ENCODE results near the gene LETM1. TPM values are rescaled to one million over a fixed set of nuclear protein-coding genes. Genes with fewer than 3 reads are reported as not detected.

The LETM1 gene
- total and polyA plus RNA-seq, 2 experiments from 2014 or later: 23.3 to 68.9 TPM

DNA sequence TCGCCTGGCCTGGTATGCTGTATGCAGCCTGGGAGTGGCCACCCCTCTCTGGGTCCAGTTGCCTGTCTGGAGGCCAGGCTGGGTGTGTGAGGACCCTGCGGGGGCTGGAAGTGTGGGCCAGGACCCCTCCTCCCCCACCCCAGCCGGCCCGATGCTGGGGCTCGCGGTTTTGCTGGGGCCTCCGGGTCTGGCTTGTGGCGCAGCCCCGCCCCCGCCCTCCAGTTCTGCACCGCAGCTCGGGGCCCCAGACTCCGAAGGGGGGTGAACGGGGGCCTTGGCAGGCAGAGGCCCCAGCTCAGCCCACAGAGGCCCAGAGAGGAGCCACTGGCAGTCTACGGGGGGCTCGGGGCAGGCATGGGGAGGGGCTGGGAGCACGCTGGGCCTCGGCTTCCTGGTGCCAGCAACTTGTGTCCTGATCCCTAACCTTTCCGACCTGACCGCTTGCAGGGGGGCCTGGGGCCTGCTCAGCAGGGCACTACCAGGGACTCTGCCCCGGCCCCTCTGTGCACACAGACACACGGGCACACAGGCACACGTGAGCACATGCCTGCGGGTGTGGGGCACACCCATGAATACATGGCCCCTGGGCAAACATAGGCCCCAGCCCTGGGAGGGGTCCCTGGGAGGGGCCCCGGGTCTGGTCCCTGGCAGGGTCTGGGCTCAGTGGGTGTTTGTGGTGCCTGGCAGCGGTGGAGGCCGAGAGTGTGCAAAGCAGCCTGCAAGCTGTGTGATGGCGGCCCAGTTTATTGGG lies 84.2 kb downstream of the LETM1 start (continued):
- TF ChIP-seq NANOG (IDR thresholded peaks at IDR 0.05; ENCODE audit: borderline replicate concordance): no peak
- TF ChIP-seq, protein P1, sequence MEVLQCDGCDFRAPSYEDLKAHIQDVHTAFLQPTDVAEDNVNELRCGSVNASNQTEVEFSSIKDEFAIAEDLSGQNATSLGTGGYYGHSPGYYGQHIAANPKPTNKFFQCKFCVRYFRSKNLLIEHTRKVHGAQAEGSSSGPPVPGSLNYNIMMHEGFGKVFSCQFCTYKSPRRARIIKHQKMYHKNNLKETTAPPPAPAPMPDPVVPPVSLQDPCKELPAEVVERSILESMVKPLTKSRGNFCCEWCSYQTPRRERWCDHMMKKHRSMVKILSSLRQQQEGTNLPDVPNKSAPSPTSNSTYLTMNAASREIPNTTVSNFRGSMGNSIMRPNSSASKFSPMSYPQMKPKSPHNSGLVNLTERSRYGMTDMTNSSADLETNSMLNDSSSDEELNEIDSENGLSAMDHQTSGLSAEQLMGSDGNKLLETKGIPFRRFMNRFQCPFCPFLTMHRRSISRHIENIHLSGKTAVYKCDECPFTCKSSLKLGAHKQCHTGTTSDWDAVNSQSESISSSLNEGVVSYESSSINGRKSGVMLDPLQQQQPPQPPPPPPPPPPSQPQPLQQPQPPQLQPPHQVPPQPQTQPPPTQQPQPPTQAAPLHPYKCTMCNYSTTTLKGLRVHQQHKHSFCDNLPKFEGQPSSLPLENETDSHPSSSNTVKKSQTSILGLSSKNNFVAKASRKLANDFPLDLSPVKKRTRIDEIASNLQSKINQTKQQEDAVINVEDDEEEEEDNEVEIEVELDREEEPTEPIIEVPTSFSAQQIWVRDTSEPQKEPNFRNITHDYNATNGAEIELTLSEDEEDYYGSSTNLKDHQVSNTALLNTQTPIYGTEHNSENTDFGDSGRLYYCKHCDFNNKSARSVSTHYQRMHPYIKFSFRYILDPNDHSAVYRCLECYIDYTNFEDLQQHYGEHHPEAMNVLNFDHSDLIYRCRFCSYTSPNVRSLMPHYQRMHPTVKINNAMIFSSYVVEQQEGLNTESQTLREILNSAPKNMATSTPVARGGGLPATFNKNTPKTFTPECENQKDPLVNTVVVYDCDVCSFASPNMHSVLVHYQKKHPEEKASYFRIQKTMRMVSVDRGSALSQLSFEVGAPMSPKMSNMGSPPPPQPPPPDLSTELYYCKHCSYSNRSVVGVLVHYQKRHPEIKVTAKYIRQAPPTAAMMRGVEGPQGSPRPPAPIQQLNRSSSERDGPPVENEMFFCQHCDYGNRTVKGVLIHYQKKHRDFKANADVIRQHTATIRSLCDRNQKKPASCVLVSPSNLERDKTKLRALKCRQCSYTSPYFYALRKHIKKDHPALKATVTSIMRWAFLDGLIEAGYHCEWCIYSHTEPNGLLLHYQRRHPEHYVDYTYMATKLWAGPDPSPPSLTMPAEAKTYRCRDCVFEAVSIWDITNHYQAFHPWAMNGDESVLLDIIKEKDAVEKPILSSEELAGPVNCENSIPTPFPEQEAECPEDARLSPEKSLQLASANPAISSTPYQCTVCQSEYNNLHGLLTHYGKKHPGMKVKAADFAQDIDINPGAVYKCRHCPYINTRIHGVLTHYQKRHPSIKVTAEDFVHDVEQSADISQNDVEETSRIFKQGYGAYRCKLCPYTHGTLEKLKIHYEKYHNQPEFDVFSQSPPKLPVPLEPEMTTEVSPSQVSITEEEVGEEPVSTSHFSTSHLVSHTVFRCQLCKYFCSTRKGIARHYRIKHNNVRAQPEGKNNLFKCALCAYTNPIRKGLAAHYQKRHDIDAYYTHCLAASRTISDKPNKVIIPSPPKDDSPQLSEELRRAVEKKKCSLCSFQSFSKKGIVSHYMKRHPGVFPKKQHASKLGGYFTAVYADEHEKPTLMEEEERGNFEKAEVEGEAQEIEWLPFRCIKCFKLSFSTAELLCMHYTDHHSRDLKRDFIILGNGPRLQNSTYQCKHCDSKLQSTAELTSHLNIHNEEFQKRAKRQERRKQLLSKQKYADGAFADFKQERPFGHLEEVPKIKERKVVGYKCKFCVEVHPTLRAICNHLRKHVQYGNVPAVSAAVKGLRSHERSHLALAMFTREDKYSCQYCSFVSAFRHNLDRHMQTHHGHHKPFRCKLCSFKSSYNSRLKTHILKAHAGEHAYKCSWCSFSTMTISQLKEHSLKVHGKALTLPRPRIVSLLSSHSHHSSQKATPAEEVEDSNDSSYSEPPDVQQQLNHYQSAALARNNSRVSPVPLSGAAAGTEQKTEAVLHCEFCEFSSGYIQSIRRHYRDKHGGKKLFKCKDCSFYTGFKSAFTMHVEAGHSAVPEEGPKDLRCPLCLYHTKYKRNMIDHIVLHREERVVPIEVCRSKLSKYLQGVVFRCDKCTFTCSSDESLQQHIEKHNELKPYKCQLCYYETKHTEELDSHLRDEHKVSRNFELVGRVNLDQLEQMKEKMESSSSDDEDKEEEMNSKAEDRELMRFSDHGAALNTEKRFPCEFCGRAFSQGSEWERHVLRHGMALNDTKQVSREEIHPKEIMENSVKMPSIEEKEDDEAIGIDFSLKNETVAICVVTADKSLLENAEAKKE (CRISPR knock-in tag; IDR thresholded peaks at IDR 0.05): no peak
- TF ChIP-seq JUNB (IDR thresholded peaks at IDR 0.05; ENCODE audit: unreplicated experiment): no peak
- no peak for TF ChIP-seq CREB1 (CRISPR knock-in tag; IDR thresholded peaks at IDR 0.05; ENCODE audit: low read depth)

GRCh38 chr4:1770791-1771231 lies 85.1 kb downstream of the LETM1 start:
- ATAC-seq: no peak
- H3K4me2 ChIP-seq: no peak overlapping the region
- no peaks in the 10 kb centered on the region for H3K9me2 ChIP-seq (ENCODE audit: insufficient read depth)
- H3K27me3 Mint-ChIP-seq (ENCODE audit: insufficient read depth, low read depth, poor library complexity): peaks cover 12% of the 10 kb centered on the region
- H2AFZ ChIP-seq: no peak overlapping the region
- no peak overlapping the region for H3K4me3 Mint-ChIP-seq
- peaks cover 19% of the 10 kb centered on the region for H3K4me1 ChIP-seq (ENCODE audit: insufficient read depth)
- H3K27ac ChIP-seq (ENCODE audit: low read depth): no peak overlapping the region
- H3K36me3 ChIP-seq (ENCODE audit: insufficient read depth): no peaks in the 10 kb centered on the region
- no peak for TF ChIP-seq NANOG (IDR thresholded peaks at IDR 0.05; ENCODE audit: borderline replicate concordance)
- no peak for TF ChIP-seq EZH2phosphoT487 (IDR thresholded peaks at IDR 0.05; ENCODE audit: unreplicated experiment)
- TF ChIP-seq, protein P2, sequence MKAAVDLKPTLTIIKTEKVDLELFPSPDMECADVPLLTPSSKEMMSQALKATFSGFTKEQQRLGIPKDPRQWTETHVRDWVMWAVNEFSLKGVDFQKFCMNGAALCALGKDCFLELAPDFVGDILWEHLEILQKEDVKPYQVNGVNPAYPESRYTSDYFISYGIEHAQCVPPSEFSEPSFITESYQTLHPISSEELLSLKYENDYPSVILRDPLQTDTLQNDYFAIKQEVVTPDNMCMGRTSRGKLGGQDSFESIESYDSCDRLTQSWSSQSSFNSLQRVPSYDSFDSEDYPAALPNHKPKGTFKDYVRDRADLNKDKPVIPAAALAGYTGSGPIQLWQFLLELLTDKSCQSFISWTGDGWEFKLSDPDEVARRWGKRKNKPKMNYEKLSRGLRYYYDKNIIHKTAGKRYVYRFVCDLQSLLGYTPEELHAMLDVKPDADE (IDR thresholded peaks at IDR 0.05): no peak
- no peak for TF ChIP-seq ZNF114 (CRISPR knock-in tag; IDR thresholded peaks at IDR 0.05)
- TF ChIP-seq EZH2 (IDR thresholded peaks at IDR 0.05; ENCODE audit: low read depth, unreplicated experiment): no peak
- no peak for TF ChIP-seq CREB1 (CRISPR knock-in tag; IDR thresholded peaks at IDR 0.05; ENCODE audit: low read depth)
- no peak for TF ChIP-seq POLR2AphosphoS5 (IDR thresholded peaks at IDR 0.05; ENCODE audit: low read depth)
- TF ChIP-seq, protein P3, sequence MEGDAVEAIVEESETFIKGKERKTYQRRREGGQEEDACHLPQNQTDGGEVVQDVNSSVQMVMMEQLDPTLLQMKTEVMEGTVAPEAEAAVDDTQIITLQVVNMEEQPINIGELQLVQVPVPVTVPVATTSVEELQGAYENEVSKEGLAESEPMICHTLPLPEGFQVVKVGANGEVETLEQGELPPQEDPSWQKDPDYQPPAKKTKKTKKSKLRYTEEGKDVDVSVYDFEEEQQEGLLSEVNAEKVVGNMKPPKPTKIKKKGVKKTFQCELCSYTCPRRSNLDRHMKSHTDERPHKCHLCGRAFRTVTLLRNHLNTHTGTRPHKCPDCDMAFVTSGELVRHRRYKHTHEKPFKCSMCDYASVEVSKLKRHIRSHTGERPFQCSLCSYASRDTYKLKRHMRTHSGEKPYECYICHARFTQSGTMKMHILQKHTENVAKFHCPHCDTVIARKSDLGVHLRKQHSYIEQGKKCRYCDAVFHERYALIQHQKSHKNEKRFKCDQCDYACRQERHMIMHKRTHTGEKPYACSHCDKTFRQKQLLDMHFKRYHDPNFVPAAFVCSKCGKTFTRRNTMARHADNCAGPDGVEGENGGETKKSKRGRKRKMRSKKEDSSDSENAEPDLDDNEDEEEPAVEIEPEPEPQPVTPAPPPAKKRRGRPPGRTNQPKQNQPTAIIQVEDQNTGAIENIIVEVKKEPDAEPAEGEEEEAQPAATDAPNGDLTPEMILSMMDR (conservative IDR thresholded peaks at IDR 0.05; ENCODE audit: low read depth in 2 of 2): no peak
- H4K20me1 ChIP-seq (replicated peaks; ENCODE audit: insufficient read depth): no peaks in the 10 kb centered on the region
- no peaks in the 10 kb centered on the region for H3K27me3 ChIP-seq (ENCODE audit: insufficient read depth)
- no peak overlapping the region for H3K27ac Mint-ChIP-seq
- H3K4me1 Mint-ChIP-seq: peaks cover 9% of the 10 kb centered on the region
- no peak for DNase-seq (ENCODE audit: low spot score)
- no peaks in the 10 kb centered on the region for H3F3A ChIP-seq (replicated peaks; ENCODE audit: low read depth)
- H3K9me3 Mint-ChIP-seq: no peaks in the 10 kb centered on the region
- no peaks in the 10 kb centered on the region for H3K36me3 Mint-ChIP-seq (ENCODE audit: low read depth)
- no peak overlapping the region for H3K4me3 ChIP-seq
- H3K79me2 ChIP-seq (replicated peaks; ENCODE audit: insufficient read depth): no peaks in the 10 kb centered on the region

Measured in GM23338 (cell line).